GM21390 (cell line): ENCODE measurements around the gene PSMB7.

ENCODE experiments used
- ATAC-seq: cut with Tn5 transposase; IDR thresholded peaks from one replicate; pipeline ENCODE4 v1.9.1; 2021; ENCODE audit not compliant: unreplicated experiment

The PSMB7 gene

DNA sequence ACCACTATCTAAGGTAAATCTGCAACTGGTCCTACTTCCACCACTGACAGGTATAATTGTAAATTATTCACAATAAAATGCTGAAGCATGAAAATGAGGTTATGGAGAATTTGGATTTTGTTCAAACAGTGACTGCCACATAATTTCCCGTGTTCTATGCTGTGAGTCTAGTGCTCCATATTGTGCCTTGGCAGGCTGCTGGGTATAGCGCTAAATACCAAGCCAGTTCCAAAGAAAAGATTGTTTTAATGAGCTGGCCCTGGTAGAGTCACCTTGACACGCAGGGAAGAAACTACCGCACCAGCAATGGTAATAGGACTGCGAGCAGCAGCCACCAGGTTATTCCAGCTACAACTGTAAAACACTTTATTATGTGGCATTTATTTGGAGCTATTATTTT lies 30.4 kb downstream of the PSMB7 start:
- ATAC-seq: no peak

DNA sequence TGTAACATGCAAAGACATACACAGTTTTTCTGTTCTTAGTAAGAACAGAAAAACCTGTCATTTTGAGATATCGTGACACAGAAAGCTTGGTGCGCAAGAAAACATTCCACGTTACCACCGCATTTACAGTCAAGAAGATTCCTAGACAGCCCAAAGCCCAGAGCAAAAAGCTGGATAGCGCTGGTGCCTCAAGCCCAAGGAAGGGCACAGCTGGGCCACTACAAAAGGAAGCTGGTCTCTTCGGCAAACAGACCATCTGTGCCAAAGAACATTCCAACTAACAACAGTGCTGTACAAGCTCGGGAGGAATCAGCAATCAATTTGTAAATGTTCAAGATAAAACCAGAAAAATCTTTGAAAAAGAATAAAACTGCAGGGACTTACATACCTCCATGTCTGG lies 31.0 kb downstream of the PSMB7 start:
- no peak for ATAC-seq

DNA sequence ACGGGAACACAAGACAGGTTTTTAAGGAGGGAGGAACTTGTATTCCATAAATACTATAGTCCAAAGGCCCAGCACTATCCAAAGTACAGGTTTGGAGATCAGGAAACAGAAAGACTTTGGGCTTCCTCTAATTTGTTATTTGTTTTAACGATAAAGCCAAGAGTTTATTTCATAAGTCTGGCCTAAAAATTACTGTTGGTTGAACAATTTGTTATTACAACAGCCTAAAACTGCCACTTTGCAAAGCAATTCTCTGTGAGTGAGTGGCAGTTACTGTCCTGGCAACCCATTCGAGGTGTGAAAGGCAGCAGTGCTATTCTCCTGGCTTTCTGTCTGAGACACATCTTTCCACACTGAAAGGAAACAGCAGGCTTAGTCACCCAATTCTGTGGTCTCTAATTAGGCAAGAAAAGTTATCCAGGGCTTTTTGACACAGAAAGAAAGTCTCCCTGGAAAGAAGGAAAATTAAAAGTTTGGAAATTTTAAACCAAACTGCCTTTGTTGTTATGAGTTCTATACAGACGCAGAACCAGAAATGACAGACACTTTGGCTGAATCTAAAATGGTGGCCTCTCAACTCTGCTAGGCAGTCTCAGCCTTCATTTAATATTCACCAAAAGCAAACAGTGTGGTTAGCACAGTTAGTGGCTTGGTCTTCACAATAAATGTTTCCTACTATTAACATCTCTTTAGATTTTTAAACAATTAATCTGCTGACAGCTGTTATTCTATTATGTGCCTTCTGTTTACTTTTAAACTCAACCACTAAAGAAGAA lies 33.9 kb downstream of the PSMB7 start:
- no peak for ATAC-seq

DNA sequence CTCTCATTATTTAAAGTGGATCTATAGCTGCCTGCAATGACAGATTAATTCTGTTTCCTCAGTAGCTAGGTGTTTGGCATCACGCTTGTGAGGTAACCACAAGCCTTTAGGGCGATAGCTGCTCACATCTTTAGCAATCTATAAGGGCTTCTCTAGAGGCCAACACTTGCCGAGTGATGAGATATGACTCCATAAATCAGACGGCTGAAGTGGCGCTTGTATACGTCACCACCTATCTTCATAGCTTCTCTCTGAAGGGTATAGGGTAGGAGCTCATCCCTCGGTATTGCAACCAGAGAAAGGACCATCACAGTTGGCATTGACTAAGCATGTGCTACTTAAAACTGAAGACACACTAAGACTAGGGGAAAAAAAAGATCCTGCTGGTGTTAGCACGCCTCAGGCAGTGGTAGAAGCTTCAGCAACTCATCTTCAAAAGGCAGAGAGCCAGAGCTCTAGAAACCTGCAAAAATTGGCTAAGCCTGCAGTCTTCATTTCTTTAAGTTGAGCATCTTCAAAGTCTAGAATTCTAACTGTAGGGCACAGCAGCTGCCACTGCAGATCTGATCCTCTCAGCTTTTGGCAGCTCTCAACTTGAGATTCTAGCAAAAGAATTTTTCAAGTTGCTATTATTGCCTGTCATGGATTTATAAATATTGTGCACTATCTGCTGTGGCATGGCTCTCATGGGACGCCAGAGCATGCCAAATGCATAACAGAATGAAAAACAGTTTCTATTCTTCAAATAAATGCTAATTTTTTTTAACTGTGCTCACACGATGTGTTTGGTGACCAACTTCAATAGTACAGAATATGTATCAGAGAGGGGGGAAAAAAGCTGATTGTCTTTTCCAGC lies 37.5 kb downstream of the PSMB7 start:
- no peak for ATAC-seq

DNA sequence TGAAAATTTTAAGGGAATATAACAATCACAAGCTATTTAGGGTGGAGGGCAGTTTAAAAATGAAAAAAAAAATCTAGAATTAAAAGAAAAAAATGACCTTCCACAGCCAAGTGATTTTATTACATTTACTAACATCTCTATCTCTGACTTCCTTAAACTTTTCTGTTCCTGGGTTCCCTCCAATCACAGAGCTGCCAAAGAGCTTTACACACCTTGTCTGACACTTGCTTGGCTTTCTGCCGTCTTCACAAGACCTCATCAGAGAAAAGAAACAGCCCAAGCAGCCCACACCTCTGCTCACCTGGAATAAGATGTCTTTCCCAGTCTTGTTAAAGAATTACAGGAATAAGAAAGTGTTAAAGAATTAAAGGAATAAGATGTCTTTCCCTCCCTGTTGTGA lies 38.9 kb downstream of the PSMB7 start:
- no peak for ATAC-seq

DNA sequence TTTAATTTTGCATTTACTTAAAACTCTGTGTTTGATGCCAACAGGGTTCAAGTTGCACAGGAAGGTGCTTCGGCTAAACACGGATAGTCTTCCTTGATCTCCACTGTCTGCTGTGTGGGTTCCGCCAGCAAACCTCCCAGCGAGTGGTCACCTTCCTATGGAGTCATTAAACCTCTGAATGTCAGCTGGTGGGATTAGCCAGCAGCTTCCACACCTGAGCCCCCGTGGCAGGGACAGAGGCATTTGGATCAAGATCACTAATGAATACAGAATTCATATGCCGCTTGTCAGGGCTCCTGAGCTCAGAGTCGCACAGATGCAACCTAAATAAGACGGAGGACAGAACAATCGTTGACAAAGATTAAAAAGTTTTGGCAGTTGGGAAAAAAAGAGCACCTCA lies 39.5 kb downstream of the PSMB7 start:
- ATAC-seq: no peak

DNA sequence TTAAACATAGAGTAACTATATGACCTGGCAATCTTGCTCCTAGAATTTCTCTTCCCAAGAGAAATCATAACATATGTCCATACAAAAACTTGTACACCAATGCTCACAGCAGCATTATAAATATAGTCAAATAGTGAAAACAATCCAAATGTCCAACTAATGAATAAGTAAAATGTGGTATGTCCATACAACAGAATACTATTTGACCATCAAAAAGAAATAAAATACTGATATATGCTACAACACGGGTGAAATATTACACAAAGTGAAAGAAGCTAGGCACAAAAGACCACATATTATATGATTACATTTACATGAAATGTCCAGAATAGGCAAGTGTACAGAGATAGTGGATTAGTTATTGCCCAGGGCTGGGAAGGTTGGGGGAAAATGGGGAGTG lies 41.4 kb downstream of the PSMB7 start:
- ATAC-seq: no peak

DNA sequence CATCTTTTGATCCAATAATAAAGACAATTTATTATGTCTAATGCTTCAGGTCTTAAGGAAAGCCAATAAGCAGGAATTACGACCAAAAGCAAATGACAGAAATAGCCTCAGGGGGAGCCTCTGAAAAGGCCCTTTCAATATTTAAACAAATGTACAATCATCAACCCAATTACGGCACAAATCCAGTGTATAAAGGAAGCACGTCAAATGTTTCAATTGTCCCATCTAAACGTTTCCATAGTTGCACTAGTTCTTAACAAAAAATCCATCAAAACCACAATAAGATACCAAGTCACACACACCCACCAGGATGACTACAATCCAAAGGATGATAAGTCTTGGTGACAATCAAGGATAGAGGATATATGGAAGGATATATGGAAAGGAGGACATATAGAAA lies 41.9 kb downstream of the PSMB7 start:
- no peak for ATAC-seq

DNA sequence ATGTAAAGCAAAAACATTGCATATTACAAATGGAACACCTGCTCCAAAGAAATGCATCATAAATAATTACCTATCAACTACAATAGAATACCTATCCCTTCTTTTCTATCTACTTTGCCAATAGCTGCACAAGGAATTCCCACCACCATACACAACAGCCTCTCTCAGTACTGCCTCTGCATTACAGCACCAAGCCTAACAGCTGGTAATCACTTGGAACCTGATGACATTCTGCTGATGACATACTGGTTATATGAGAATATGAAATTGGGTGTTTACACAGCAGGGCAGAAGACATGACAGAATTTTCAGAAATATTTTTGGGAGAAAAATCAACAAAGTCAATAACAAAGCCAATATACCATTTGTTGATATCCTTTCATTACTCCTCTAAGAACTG lies 43.2 kb downstream of the PSMB7 start:
- no peak for ATAC-seq

DNA sequence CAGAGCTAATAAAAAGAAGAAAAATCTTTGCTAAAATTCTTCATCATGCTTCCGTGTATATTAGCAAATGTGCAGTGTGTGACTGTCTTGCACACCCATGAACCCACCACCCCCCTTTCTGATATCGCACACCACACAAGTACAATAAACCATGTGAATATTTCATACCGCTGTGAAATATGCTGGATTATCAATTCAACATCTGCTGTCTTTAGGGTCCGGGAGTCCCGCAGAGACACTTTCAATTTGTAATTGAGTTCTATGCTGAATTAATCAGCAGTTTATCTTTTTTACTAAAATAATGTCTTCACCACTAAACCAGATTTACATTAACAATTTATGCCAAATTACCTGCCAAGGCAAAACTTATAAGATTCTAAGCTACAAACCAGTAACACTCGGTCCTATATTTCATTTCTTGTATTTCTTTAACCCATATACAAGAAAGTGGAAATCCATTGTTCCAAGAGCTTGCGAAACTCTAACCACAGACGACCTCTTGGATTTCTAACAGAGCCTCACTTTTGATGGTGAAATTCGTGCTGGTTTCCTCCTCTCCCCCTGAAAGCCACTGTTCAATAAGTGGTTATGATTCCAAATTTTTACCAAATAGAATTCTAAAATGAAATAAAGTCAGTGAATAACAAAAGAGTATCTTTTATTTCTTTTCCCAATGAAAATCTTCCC lies 44.2 kb downstream of the PSMB7 start:
- no peak for ATAC-seq

DNA sequence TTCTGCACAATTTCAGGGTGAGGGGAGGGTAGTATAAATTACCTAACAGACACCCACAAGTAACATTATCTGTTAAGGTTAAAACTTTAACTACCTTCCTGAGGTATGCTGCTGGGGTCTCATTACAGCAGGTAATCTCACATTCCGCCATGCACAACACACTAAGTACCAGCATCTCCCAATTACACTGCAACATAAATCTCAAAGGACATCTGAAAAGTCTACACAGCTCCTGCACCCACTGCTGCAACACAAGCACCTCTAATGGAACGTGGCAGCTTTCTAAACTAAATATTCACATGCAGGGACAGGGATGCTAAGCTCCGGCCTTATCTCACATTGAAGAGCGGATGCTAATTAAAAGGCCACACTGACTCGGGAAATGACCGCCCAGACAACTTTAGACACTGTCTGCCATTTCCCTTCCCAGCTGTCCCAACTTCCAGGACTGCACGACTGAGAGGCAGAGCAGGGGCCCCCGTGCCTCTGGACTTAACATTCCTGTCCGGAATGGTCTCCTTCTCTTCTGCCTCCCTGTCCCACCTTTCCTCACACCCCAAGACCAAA lies 45.9 kb downstream of the PSMB7 start:
- ATAC-seq: no peak

DNA sequence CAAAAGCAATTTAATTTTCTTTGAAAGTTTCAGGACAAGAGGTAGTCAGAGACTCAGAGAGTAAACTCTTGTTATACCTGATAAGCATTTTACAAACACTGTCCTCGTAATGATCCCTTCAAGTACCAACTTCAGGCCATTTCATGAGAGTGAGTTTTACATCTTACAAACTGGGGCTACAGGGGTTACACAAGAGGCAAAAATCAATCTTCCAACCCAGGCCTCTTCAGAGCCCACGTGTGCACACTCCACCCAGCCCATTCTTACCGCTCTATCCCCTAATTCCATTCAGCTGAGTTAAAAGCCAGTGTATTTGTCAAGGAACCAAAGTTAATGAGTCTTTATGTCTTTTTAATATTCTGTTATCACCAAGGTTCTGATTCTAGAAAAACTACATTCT lies 46.5 kb downstream of the PSMB7 start:
- no peak for ATAC-seq

DNA sequence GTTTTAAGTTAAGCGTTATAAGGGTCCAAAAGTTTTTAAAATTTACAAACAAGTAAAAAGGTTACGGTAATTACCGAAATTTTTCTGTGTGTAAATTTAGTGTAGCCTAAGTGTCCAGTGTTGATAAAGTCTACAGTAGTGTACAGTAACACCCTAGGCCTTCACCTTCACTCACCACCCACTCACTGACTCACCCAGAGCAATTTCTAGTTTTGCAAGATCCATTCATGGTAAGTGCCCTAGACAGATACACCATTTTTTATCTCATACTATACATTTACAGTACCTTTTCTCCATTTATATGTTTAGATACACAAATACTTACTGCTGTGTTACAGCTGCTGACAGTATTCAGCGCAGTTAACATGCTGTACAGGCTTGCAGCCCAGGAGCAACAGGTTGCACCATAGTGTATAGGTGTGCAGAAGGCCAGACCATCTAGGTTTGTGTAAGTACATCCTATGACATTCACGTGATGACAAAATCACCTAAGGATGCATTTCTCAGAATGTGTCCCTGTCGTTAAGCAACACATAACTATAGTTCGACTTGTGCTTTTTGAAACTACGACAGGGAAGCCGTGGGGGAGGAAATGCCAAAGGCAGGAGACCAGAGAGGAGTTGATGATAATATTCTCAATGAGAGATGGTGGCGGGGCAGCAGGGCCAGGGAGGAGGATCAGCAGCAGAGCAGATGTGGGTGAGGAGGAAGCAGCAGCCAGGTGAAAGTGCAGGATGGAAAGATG lies 48.6 kb downstream of the PSMB7 start:
- ATAC-seq: no peak

DNA sequence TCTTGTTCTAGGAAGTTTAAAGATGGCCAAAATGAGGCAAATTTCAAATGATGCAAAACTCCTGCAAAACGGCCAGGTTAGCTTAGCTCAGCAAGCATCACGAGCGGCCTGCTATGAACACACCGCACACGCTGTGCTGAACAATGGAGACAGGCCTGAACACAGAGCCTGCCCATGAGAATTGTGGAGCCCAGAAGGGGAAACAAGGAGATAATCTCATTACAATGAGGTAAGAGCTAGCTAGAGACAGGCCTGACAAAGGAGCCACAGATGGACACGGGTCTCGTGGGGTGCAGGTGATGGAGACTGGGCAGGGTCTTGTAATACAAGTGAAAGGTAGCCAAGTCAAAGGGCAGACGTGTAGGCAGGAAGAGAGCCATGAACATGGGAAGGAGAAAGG lies 50.2 kb downstream of the PSMB7 start:
- no peak for ATAC-seq

DNA sequence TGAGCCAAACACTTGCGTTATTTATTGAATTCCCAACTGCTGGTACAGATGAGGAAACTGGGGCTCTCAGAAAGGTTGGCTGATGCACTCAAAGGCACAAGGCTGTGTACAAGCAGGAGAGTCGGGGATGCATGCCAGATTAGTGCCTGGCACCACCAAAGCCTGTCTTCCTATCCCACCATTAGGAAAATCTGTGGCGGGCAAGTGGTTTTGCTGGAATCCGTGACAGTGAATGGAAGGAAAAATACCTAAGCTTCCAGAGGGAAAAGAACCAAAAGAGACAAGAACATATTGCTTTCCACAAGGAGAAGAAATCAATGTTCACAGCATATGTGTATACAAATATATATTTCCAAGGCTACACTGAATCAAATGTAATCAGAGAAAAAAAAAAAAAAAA lies 51.1 kb downstream of the PSMB7 start:
- ATAC-seq: no peak

DNA sequence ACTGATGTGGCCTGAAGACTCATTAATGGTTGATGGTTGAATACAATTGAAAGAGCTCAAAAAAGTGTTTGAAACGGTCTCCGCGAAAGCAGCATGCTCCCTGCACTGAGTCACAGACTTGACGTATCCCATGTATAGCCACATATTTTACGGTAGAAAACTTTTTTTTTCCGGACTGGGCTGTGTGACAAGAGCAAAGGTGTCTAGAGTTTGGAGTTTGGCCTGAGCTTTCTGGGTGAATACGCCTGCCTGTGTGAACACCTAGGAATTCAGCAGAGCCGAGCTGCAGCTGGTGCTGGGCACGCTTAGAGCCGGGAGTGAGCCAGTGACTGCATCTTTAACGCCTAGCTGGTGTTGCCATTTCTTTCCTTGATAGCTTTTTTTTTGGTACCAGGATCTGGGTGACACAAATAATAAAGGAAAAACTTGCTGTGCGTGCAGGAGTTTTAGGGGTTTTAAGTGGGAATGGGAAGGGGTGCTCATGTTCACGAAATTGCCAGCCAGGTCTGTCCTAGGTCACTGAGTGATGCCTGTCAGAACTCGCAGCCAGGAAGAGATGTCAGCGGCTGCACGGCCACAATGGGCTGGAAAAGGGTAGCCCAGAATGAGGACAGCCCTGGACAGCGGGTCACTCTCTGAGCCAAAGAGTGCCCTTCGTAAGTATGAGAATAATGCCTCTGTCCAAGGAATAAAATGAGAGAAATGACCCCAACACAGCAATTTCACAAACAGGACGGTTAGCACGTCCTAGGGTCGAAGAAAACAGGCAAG lies 51.7 kb downstream of the PSMB7 start:
- ATAC-seq: no peak

DNA sequence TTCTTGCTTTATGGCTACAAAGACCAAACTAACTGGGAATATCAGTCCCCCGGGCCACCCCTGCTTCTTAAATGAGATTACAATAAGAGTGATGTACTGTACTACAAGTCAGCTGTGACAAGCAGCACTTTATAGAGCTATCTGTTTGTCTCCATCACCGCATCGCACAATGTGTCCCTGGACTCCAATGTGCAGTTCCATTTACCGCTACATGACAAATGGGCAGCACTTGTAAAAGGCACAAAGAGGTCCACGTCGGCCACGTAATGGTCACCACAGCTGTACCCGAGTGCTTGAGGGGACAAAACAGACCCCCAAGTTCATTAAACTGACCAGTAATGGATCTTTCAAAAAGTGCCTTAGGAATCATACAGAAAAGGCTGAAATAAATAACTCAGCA lies 54.1 kb downstream of the PSMB7 start:
- ATAC-seq: no peak

DNA sequence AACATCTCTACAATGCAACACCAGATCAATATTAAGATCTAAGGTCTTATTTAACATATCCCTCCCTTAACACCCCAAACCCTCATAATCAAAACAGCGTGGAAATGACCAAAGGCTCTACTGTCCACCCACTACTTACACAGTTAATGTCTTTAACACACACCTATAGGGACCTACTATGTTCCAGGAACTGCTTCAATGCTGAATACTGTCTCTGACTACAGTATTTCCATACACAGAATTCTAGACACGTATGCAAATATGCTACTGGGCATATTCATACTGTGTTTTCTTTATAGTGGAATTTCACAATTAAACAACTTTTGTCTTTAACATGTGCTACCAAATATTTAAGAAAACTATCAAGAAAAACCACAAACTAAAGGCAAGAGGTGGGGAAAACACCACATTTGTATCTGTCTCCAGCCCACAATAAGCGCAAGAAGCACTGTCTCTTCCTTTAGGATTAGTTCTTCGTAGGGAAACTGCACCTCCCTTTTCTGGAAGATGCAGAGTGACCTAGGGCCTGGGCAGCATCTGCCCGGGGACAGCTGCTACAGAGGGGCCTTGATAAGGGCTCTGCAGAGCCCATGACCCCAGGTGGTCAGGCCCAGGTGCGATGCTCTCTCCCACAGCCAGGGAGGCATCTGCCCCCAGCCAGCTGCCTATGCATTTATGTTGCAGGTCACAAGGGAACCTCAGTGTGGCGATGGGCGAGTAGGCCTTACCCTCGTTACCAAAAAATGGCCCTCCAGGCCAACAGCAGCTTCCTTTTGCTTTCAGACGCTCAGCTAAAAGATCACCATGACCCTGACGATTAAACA lies 55.2 kb downstream of the PSMB7 start:
- ATAC-seq: no peak

DNA sequence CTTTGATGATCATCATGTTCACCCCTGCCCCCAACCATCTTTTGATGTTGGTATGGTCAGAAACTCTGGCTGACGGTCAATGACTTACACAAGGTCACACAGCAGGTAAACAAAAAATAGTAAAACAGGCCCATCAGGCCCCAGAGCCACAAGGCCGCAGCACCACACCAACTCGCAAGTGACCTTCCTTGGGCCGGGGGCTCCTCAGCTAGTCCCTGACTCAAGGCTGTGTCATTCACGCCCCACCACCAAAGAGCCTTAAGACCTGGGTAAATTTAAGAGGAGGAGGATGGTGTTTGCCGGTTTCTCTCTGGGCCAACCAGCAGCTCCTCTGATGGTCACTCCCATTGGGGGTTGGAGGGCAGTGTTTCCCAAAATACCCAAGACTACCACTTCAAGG lies 55.8 kb downstream of the PSMB7 start:
- no peak for ATAC-seq
